Mesothelial cell of epicardium (in vitro differentiated cells): ENCODE data around the gene LDLRAD4. TPM values are rescaled to one million over a fixed set of nuclear protein-coding genes. Genes with fewer than 3 reads are reported as not detected.
"Not testable (repeated sequence)": the region's sequence is repeated elsewhere in the genome, so short reads cannot be mapped to it uniquely, and the experiment has no call there.

ENCODE experiments used
- DNase-seq, 2 experiments: peaks; one replicate each; pipeline ENCODE4 v3.0.0; 2021; ENCODE audit warnings: low spot score in 2 of 2; ENCODE audit not compliant: unreplicated experiment in 2 of 2
- H3K27ac Mint-ChIP-seq: 2 replicates; pipeline ENCODE4 v1.8.0; 2021; ENCODE audit warnings: mixed read lengths
- H3K27me3 Mint-ChIP-seq: 2 replicates; pipeline ENCODE4 v1.8.0; 2021; ENCODE audit warnings: low read depth, mixed read lengths
- H3K36me3 Mint-ChIP-seq: 2 replicates; pipeline ENCODE4 v1.8.0; 2021; ENCODE audit warnings: mixed read lengths
- H3K4me1 Mint-ChIP-seq: 2 replicates; pipeline ENCODE4 v1.8.0; 2021; ENCODE audit warnings: mixed read lengths
- H3K4me3 Mint-ChIP-seq: 2 replicates; pipeline ENCODE4 v1.8.0; 2021; ENCODE audit warnings: mild to moderate bottlenecking, moderate library complexity, mixed read lengths
- H3K9me3 Mint-ChIP-seq: 2 replicates; pipeline ENCODE4 v1.8.0; 2021; ENCODE audit warnings: mixed read lengths
- CTCF ChIP-seq: fragments of 200-600 bp; sonication (generic); IDR thresholded peaks from one replicate; pipeline ENCODE4 v1.5.0; 2021; ENCODE audit warnings: antibody characterized with exemption; ENCODE audit not compliant: unreplicated experiment
- total RNA-seq: library from RNA; stranded (reverse); gene quantifications from 3 replicates; pipeline ENCODE4 v1.2.1, GENCODE V29; 2021

LDLRAD4 gene
- total RNA-seq, 1 donor from 2014 or later: 29.7 TPM

GRCh38 chr18:13339653-13340052 lies 121.1 kb downstream of the LDLRAD4 start:
- Mint-ChIP-seq H3K4me1 (no peaks in the 10 kb centered on the region), H3K4me3 (no peak overlapping the region), H3K27ac (no peak overlapping the region), H3K36me3 (peaks cover 7% of the 10 kb centered on the region), H3K27me3 (peaks cover 6% of the 10 kb centered on the region), H3K9me3 (peaks cover 31% of the 10 kb centered on the region)
- TF ChIP-seq CTCF: no peak
- DNase-seq: no peak

- DNase-seq, H3K4me3 Mint-ChIP-seq, H3K27me3 Mint-ChIP-seq, H3K4me1 Mint-ChIP-seq, H3K27ac Mint-ChIP-seq: not testable (repeated sequence)
- H3K36me3 Mint-ChIP-seq: peaks cover 13% of the 10 kb centered on the region
- peaks cover 55% of the 10 kb centered on the region for H3K9me3 Mint-ChIP-seq
These were observed 127.9 kb downstream of the LDLRAD4 start for GRCh38 chr18:13346449-13346848.

GRCh38 chr18:13353084-13353823 lies 134.7 kb downstream of the LDLRAD4 start:
- no peak overlapping the region for H3K4me3 Mint-ChIP-seq
- no peak for DNase-seq
- H3K4me1 Mint-ChIP-seq: no peaks in the 10 kb centered on the region
- H3K27me3 Mint-ChIP-seq: no peaks in the 10 kb centered on the region
- peaks cover 42% of the 10 kb centered on the region for H3K9me3 Mint-ChIP-seq
- peaks cover 13% of the 10 kb centered on the region for H3K36me3 Mint-ChIP-seq
- no peak for TF ChIP-seq CTCF
- H3K27ac Mint-ChIP-seq: no peak overlapping the region

GRCh38 chr18:13354402-13354801 lies 135.8 kb downstream of the LDLRAD4 start:
- H3K9me3 Mint-ChIP-seq: peaks cover 36% of the 10 kb centered on the region
- H3K4me1 Mint-ChIP-seq: no peaks in the 10 kb centered on the region
- no peaks in the 10 kb centered on the region for H3K27me3 Mint-ChIP-seq
- no peak overlapping the region for H3K4me3 Mint-ChIP-seq
- peaks cover 13% of the 10 kb centered on the region for H3K36me3 Mint-ChIP-seq
- TF ChIP-seq CTCF: no peak
- H3K27ac Mint-ChIP-seq: no peak overlapping the region
- no peak for DNase-seq

GRCh38 chr18:13356032-13356431 lies 137.5 kb downstream of the LDLRAD4 start:
- DNase-seq: no peak
- Mint-ChIP-seq H3K27me3 (no peaks in the 10 kb centered on the region), H3K4me3 (no peak overlapping the region), H3K27ac (no peak overlapping the region), H3K9me3 (peaks cover 25% of the 10 kb centered on the region), H3K4me1 (no peaks in the 10 kb centered on the region), H3K36me3 (peaks cover 6% of the 10 kb centered on the region)
- no peak for TF ChIP-seq CTCF

- no peak for DNase-seq
- Mint-ChIP-seq H3K9me3 (peaks cover 12% of the 10 kb centered on the region), H3K4me3 (no peak overlapping the region), H3K36me3 (peaks cover 6% of the 10 kb centered on the region), H3K4me1 (no peaks in the 10 kb centered on the region), H3K27me3 (no peaks in the 10 kb centered on the region), H3K27ac (no peak overlapping the region)
- TF ChIP-seq CTCF: no peak
These were observed 138.7 kb downstream of the LDLRAD4 start for GRCh38 chr18:13357289-13357688.
